ENCODE data around the gene LEMD1.
"Not testable (repeated sequence)": the region's sequence is repeated elsewhere in the genome, so short reads cannot be mapped to it uniquely, and the experiment has no call there.

LEMD1 gene

DNA sequence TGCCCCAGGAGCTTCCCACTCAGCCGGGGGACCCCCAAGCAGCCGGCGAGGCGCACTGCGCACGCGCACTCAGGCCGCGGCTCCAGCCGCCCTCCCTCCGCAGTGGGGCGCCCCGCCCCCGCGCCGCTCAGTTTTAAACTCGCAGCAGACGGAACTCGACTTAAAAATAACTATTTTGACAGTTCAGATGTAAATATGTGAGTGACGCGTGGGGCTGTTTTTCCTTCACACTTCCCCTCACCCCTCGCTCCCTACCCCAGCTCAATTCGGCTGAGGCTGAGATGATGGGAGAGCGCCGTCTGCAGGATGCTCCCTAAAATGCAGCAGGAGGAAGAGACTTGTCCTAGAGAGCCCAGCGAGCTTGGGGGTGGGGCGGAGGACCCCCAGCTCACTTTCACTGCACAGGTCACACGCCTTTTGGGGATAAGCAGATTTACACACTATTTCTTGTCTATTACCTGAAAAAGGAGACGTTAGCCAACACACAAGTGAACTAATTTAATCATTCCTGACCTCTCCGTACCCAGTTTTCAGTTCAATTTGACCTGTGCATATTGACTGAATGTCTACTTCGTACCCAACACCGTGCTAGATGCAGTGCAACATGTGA, 8.9 kb upstream of the LEMD1 start:
- DNase-seq (ENCODE audit: low read depth in 4 of 4, low spot score in 1 of 4): peak; percentile 15 to 34 (median 30)

DNA sequence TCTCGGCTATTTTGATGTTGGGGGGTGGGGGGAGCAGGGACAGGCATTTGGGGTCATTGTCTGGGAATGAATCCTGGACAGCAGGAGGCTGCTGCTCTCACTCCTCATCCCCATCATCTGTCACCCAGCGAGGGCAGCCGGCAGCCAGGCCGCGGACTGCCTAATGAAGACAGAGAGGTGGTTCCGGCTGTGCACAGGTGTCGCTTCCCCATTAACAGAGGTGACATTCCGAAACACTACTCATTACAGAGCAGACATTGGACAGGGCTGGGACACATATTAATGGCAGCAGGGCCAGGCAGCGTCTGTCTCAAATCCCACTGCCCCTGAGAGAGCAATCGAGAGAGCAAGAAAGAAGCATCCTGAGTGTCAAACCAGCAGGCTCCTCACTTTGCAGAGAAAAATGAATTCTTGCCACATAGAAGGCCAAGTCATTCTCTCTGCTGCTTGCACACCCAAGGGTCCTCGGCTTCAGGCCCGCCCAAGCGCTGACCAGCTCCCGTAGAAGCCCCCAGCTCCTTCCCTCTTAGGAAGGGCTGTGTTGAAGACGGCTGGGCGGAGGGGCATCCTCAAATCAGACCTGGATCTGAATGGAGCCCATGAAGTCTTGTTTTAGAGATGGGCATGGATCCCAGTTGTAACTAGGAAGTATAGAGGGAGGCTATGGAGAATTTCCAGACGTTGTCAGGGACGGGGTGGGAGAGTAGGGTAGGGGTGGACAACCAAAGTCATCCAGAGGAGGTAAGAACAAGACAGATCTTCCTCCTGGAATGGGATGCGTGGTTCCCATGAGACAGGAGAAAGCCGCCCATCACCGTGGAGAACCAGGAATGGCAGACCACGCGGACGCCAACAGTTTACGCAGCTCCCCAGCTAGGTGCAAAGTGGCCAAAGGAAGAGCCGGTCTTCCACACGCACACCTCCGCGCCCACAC, 8.2 kb upstream of the LEMD1 start:
- DNase-seq (ENCODE audit: low read depth in 4 of 4, low spot score in 1 of 4): no peak

DNA sequence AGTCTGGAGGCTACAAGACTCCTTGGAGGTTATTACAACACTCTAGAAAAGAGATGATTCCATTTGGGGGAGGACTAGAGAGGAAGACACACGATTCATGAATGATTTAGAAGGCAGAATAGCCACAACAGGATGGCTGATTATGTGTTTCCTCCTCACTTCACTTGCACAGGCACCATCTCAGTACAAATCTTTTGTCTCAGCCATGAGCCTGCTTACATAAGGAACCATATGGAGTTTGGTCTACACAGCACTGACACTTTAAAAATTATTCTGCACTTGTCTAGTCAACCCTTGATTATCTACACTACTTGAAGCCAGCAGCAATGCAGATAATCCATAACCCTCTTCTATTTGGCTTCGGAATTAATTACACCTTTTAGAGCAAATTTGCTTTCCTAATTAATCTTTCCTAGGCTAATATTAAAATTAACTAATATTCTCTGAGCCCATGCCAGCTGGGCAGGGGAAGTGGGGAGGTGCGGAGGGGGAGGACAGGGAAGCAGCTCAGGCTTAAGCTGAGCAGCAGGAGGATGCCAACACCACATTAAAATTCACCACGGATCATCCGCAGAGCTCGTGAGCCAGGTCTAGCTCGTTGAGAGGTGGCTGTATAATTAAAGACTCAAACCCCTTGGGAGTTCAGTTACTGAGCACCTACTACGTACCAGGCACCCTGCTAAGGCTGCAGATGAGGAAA, 3.2 kb upstream of the LEMD1 start:
- no peak for DNase-seq (ENCODE audit: low read depth in 4 of 4, low spot score in 1 of 4)

DNA sequence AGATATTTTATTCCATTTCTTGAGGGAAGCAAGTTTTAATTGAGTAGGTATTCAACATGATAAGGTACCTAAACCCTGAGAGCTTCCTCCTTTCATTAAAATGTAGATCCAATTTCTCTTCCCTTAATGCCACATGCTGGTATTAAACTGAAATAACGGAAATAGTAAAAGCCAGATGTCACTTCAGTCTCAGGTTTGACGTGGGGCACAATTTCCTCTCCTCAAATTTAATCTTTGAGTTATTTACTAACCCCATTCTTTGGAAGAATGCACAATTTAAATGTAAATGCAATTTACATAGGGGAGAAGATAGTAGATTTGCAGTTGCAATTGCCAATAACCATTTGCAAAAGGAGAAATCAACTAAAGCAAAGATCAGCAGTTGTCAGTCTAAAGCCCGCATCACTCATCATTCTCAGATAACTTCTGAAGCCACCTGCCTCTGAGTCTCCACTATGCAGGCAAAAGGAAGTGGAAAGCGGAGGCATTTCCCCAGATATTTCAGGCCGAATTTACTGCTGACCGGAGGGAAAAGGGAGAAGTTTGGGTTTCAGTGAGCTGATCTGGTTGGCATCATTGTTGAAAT, 2.1 kb upstream of the LEMD1 start:
- DNase-seq (ENCODE audit: low read depth in 4 of 4, low spot score in 1 of 4): no peak

DNA sequence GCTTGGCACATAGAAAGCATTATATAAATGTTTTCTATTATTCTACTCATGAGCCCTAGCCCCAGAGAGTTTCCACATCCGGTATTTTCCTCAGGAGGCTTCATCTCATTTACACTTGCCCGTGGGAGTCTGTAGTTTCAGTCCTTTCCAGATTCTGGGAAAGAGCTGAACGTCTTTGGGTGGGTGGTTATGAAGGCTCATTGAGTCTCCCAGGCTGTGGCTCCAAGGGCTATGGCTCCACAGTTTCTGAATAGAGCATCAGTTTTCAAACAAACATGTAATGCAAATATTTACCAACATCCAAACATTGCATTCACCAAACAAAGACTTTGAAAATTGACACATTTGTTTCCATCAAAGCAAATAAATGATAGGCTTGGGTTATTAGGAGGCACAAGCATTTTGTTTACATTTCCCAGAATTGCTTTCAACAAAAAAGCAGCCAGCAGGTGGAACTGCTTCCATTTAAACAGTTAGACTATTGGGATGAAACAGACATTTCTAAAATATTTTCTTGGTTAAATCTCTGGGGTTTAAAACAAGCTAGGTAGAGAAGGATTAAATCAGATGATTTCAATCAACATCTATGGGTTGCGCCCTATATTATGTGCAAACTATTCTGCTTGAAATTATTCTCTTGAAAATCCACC, 1.3 kb upstream of the LEMD1 start:
- DNase-seq (ENCODE audit: low read depth in 4 of 4, low spot score in 1 of 4): no peak

DNA sequence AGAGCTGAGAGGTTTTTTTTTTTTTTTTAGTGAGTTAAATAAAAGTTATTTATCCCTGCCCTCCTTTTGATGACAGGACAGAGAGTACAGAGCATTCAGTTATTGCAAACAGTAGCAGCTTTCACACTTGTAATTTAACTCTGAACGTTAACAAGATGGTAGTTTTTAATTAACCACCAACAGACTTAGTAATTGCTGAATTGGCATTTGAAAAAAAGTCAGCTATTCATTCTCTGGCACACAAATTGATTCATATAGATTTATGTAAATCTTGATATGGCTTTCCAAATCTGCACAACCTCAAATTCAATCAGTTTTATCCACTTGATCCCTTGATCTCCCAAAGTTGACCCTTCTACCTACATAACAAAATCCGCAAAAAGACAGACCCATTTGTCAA, 918 bp downstream of the LEMD1 start:
- no peak for DNase-seq (ENCODE audit: low read depth in 4 of 4, low spot score in 1 of 4)

DNA sequence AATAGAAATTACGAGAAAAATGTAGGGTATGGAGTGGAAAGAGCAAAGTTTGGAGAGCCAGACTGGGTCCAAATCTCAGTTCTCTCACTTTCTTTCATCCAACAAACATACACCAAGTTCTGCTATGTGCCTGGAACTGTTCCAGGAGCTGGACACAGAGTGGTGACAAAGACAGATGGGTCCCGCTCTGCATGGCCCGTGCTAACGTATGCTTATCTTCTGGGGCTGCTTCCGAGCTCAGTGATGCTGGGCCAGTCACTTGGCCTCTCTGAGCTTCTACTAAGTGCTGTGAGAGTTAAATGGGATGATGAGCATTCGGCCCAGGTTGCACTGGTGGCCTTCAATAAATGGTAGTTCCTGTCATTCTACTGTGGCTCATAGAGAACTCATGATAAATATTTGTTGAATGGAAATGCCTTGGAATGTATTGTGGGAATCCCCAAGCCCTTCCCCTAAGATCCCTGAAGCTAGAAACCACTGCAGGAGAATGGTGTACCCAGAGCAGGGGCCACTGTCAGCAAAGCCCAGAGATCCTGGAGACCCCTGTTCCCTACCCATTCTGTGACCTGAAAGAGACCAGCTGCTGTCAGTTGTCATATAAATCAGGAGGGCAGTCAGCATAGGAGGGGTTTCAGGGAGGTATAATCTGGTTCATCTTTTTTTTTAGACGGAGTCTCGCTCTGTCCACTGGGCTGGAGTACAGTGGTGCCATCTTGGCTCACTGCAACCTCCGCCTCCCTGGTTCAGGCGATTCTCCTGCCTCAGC, 3.8 kb downstream of the LEMD1 start:
- DNase-seq (ENCODE audit: low read depth in 4 of 4, low spot score in 1 of 4): no peak

DNA sequence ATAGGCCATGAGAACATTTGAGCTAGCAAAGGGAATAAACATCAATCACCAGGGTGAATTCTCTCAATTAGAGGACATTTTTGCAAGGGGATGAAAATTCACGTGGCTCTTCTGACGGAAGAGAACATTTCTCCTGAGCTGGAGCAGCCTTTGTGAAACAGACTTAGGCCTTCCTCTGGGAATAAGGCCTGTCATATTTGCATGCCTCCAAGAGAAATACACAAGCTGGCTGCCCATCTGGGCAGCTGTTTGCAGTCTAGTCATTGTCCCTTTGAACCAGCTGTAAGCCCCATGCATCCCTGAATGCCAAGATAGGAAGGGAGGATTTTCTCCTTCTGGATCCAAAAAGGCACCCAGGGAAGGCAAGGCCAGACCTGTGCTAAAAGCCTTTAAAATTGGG, 5.5 kb downstream of the LEMD1 start:
- DNase-seq (ENCODE audit: low read depth in 4 of 4, low spot score in 1 of 4): no peak

DNA sequence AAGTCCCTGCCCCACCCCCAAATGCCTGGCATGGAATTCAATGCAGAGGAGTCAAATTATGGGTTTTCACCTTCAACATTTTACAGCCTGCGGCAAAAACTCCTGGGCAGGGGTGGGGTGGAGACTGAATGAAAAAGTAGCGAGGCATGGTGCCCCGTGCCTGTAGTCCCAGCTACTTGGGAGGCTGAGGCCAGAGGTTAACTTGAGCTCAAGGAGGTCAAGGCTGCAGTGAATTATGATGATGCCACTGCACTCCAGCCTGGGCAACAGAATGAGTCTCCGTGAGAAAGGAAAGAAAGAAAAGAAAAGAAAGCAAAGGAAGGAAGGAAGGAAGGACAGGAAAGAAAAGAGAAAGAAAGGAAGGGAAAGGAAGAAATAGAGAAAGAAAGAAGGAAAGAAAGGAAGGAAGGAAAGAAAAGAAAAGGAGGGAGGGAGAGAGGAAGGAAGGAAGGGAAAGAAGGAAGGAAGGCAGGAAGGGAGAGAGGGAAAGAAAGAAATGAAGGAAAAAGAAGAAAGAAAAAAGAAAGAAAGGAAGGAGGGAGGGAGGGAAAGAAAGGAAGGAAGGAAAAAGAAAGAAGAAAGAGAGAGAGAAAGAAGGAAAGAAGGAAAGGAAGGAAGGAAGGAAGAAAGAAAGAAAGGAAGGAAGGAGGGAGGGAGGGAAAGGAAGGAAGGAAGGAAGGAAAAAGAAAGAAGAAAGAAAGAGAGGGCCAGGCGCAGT, 11.1 kb downstream of the LEMD1 start:
- DNase-seq (ENCODE audit: low read depth in 4 of 4, low spot score in 1 of 4): no peak

DNA sequence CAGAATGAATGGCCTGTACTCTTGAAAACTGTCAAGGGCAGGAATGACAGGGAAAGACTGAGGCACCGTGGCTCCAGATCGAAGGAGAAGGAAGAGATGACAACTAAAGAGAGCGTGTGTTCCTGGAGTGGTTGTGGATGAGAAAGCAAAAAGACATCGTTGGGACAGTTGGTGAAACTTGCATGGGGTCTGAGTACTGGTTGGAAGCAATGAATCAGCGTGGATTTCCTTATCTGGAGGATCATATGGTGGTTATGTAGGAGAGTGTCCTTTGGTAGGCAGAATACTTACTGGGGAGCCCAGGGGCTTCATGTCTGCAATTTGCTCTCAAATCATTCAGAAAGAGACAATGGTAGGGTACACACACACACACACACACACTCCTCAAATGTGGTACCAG, 13.9 kb downstream of the LEMD1 start:
- no peak for DNase-seq (ENCODE audit: low read depth in 4 of 4, low spot score in 1 of 4)

DNA sequence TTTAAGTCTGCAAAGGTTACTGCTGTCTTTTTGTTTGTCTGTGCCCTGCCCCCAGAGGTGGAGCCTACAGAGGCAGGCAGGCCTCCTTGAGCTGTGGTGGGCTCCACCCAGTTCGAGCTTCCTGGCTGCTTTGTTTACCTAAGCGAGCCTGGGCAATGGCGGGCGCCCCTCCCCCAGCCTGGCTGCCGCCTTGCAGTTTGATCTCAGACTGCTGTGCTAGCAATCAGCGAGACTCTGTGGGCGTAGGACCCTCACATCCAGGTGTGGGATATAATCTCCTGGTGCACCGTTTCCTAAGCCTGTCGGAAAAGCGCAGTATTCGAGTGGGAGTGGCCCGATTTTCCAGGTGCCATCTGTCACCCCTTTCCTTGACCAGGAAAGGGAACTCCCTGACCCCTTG, 15.6 kb downstream of the LEMD1 start:
- not testable (repeated sequence) for DNase-seq (ENCODE audit: low read depth in 4 of 4, low spot score in 1 of 4)

DNA sequence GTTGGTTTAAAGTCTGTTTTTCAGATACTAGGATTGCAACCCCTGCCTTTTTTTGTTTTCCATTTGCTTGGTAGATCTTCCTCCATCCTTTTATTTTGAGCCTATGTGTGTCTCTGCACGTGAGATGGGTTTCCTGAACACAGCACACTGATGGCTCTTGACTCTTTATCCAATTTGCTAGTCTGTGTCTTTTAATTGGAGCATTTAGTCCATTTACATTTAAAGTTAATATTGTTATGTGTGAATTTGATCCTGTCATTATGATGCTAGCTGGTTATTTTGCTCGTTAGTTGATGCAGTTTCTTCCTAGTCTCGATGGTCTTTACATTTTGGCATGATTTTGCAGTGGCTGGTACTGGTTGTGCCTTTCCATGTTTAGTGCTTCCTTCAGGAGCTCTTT, 17.4 kb downstream of the LEMD1 start:
- not testable (repeated sequence) for DNase-seq (ENCODE audit: low read depth in 4 of 4, low spot score in 1 of 4)

DNA sequence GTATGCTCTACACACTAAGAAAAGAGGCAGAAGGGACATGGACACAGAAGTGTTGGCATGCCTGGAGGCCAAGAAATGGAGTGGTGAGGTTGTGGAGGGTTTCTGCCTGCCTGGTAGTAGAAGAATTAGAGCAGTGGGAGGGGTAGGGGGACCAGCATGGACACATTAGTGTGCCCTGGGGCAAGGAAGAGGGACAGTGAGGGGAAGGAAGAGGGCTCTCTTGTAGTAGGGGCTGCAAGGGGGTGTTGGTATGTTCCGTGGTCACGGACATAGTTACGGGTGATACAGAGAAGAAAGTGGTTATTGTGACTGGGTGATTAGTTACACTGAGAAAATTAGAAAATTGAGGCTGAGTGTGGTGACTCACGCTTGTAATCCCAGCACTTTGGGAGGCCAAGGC, 23.3 kb downstream of the LEMD1 start:
- no peak for DNase-seq (ENCODE audit: low read depth in 4 of 4, low spot score in 1 of 4)

DNA sequence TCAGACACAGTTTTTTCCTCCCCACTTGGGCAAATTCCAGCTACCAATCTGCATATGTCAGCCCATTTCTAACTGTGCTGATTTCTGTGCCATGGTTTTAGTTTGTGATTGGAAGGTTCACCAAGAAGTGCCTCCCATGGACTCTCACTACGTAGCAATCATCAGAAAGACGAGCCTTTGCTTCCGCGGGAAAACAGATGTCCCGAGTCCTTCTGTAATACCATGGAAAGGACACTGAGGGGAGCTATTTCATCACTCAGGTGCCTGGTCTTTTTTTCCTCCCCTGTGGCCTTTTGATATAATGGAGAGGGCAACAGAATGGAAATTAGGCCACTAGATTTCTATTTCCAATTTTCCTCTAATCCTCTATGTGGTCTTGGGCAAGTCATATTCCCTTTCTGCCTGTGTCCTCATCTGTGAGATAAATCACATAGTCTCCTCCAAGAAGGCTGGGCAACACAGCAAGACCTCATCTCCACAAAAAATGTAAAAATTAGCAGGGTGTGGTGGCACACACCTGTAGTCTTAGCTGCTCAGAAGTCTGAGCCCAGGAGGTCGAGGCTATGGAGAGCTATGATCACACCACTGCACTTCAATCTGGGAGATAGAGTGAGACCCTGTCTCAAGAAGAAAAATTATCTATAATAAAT, 24.8 kb downstream of the LEMD1 start:
- no peak for DNase-seq (ENCODE audit: low read depth in 4 of 4, low spot score in 1 of 4)

DNA sequence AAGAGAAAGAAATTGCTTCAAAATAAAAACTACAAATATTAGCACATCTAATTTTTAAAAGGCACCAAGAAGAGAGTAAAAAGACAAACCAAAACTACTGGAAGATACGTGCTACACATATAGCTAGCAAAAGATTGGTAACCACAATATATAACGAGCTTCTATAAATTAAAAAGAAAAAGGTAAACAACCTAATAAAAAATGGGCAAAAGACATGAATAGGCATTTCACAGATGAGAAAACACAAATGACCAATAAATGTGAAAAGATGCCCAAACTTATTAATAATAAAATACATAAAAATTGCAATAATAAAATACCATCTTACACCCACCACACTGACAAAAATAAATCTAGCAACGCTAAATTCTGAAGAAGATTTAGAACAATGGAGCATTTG, 26.2 kb downstream of the LEMD1 start:
- DNase-seq (ENCODE audit: low read depth in 4 of 4, low spot score in 1 of 4): no peak

DNA sequence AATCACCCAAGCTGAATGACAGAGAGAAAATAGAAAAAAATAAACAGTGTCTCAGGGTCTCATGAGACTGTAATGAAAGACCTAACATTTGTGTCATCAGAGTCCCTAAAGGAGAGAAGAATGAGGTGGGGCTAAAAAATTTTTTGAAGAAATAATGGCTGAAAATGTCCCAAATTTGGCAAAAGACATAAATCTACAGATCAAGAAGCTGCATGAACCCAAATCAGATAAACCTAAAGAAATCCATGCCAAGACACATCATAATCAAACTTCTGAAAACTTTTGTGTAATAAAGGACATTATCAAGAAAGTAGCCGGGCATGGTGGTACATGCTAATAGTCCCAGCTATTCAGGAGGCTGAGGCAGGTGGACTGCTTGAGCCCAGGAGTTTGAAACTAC, 29.2 kb downstream of the LEMD1 start:
- no peak for DNase-seq (ENCODE audit: low read depth in 4 of 4, low spot score in 1 of 4)

DNA sequence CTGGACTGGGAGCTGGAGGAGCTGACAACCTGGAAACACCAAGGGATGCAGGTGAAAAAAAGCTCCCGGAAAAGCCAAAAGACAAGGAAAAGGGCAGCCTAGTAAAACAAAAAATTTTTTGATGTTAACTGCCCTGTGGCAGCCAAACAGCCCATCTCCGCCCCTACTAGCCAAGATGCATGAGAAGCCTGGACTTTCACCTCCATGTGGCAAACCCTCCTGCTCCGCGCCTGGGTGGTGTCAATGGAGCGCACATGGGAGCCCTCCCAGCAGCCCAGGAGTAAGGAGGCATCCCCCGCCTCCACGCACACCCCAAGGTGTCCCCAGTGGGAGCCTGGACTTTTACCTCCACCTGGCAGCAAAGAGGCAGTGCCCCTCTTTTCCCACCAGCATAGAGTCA, 30.5 kb downstream of the LEMD1 start:
- no peak for DNase-seq (ENCODE audit: low read depth in 4 of 4, low spot score in 1 of 4)

DNA sequence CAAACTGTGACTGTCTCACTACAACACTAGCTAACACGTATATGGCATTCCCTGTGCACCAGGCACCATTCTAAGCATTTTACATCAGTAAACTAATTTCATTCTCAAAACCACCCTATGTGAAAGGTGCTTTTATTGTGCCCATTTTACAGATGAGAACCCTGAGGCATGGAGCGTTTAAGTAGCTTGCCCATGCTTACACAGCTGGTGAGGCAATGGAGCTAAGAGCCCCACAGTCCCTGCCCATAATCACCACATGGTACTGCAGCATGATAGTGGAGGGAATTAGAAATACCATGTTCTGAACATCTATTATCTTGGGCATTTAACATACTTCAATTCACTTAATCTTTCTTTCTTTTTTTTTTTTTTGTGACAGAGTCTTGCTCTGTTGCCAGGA, 34.0 kb downstream of the LEMD1 start:
- DNase-seq (ENCODE audit: low read depth in 4 of 4, low spot score in 1 of 4): no peak

DNA sequence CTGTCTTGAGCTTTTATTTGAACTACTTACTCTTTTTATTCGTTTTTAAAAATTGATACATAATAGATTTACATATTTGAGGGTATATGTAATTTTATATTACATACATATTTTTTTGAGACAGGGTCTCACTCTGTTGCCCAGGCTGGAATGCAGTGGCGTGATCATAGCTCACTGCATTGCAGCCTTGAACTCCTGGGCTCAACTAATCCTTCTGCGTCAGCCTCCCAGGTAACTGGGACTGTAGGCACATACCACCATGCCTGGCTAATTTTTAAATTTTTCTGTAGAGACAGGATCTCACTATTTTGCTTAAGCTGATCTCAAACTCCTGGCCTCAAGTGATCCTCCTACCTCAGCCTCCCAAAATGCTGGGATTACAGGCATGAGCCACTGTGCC, 38.9 kb downstream of the LEMD1 start:
- DNase-seq (ENCODE audit: low read depth in 4 of 4, low spot score in 1 of 4): not testable (repeated sequence)

Measured in stimulated activated CD4-positive, alpha-beta T cell treated with anti-CD3 and anti-CD28 coated beads, Interleukin-1b, Interleukin-23, amount 100 ng/mL, for 24 hours (primary cell).